GM10248 (cell line): ENCODE data around the gene RALGPS1.

Experiments
- CTCF ChIA-PET: fragments of 300-600 bp; sonication (Branson Sonifier 250); formaldehyde crosslinking; extraction: SDS; loops from one replicate; lab custom pipeline; 2021; ENCODE audit warnings: antibody characterized with exemption; lab: Yijun Ruan, JAX
- POLR2A ChIA-PET: fragments of 350-650 bp; sonication (Branson Sonifier 250); formaldehyde crosslinking; extraction: SDS; loops from one replicate; lab custom pipeline; 2020; ENCODE audit warnings: antibody characterized with exemption; lab: Yijun Ruan, JAX
- DNase-seq: peaks from one replicate; pipeline ENCODE4 v3.0.0; 2012; ENCODE audit errors: extremely low spot score
- CTCF ChIP-seq: IDR thresholded peaks from 2 replicates; pipeline ENCODE4 v1.5.1; 2012; ENCODE audit warnings: mild to moderate bottlenecking, low read depth; ENCODE audit errors: extremely low read depth, missing control alignments, control extremely low read depth

The RALGPS1 gene

GRCh38 chr9:127089631-127090081 is 175.1 kb downstream of the RALGPS1 start:
- TF ChIP-seq CTCF = no peak
- ChIA-PET CTCF (interaction anchor here (1.6 kb wide), 1 partner anchor 10 kb away, joined by 3 read pairs; no protein-coding TSS in a partner anchor), POLR2A (no interaction called here)
- DNase-seq = no peak

GRCh38 chr9:127090341-127090985 is 175.9 kb downstream of the RALGPS1 start:
- CTCF ChIA-PET = interaction anchor here (1.0 to 1.6 kb wide), 2 partner anchors 11 to 108 kb away, joined by 3 read pairs; no protein-coding TSS in a partner anchor
- TF ChIP-seq CTCF = no peak

GRCh38 chr9:127091526-127091925 is 176.9 kb downstream of the RALGPS1 start:
- POLR2A ChIA-PET = no interaction called here
- no peak for TF ChIP-seq CTCF
- CTCF ChIA-PET = no interaction called here
- no peak for DNase-seq

More at GRCh38 chr9:127090341-127090985, 175.9 kb downstream of the RALGPS1 start:
- DNase-seq = no peak
- POLR2A ChIA-PET = no interaction called here

- ChIA-PET CTCF (interaction anchor here (1.1 kb wide), 1 partner anchor 61 kb away, joined by 3 read pairs; no protein-coding TSS in a partner anchor), POLR2A (no interaction called here)
- DNase-seq = no peak
- no peak for TF ChIP-seq CTCF
These were observed 177.5 kb downstream of the RALGPS1 start for GRCh38 chr9:127092041-127092608.

GRCh38 chr9:127093319-127094020 is 178.9 kb downstream of the RALGPS1 start:
- no peak for TF ChIP-seq CTCF
- ChIA-PET CTCF (no interaction called here), POLR2A (no interaction called here)
- DNase-seq = no peak

- no peak for DNase-seq
- no peak for TF ChIP-seq CTCF
- ChIA-PET CTCF (interaction anchor here (1.0 to 1.1 kb wide), 2 partner anchors 12 to 104 kb away, joined by 3 read pairs; no protein-coding TSS in a partner anchor), POLR2A (no interaction called here)
These were observed 180.8 kb downstream of the RALGPS1 start for GRCh38 chr9:127095411-127095810.
